WERI-Rb-1 (cell line): ENCODE data around the gene PTPN23.
A peak's percentile ranks its signal among the peaks of the same experiment; 100 is the strongest.

Experiments
- DNase-seq: peaks from one replicate; pipeline ENCODE4 v3.0.0-alpha.2; 2020
- H3K27ac ChIP-seq: fragments of 250-450 bp; sonication (Bioruptor Pico); 2 replicates; pipeline ENCODE4 v1.5.1; 2020; ENCODE audit warnings: mild to moderate bottlenecking, moderate library complexity
- H3K27me3 ChIP-seq: fragments of 250-450 bp; sonication (Bioruptor Pico); 2 replicates; pipeline ENCODE4 v1.5.1; 2021; ENCODE audit warnings: mild to moderate bottlenecking, low read depth, moderate library complexity; ENCODE audit not compliant: insufficient read depth, severe bottlenecking
- H3K36me3 ChIP-seq: fragments of 250-450 bp; sonication (Bioruptor Pico); 2 replicates; pipeline ENCODE4 v1.5.1; 2020; ENCODE audit warnings: mild to moderate bottlenecking, moderate library complexity
- H3K4me3 ChIP-seq: 2 replicates; pipeline ENCODE4 v1.5.1; 2011; ENCODE audit warnings: low read depth, mild to moderate bottlenecking, control low read depth, low read length
- H3K9me3 ChIP-seq: fragments of 250-450 bp; sonication (Bioruptor Pico); 2 replicates; pipeline ENCODE4 v1.5.1; 2021; ENCODE audit warnings: mild to moderate bottlenecking, moderate library complexity; ENCODE audit not compliant: severe bottlenecking
- TF ChIP-seq, protein P1 (sequence below): IDR thresholded peaks from 2 replicates; pipeline ENCODE4 v1.5.1; 2011; ENCODE audit warnings: low read depth, mild to moderate bottlenecking, control low read depth, inconsistent platforms, low read length

The PTPN23 gene

DNA sequence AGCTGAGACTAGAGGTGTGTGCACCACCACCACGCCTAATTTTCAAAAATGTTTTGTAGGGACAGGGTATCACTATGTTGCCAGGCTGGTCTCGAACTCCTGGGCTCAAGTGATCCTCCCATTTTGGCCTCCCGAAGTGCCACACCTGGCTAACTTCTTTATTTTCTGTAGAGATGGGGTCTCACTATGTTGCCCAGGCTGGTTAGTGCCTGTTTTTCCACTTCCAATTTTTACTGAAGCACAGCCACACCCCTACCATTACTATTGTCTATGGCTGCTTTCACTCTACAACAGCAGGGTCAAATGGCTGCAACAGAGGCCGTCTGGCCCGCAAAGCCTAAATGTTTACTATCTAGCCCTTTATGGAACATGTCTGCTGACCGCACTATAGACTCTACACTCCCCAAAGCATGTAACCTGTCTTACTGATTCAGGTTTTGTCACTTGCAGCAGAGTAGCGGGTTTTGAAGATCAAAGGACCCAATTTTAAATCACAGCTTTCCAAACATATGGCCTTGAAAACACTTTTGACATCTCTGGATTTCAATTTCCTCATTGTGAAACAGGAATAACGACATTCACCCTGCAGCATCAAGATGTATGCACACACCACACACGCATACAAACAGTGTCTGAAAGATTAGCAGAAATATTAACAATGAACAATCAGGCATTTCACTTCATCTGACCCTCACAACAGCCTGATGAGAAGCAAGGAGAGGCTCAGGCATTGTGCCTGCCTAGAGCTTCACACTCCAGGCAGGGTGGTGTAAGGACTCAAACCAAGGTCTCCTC is 48.9 kb downstream of the PTPN23 start:
- no peak overlapping the region for H3K4me3 ChIP-seq
- DNase-seq: no peak
- TF ChIP-seq, protein P1, sequence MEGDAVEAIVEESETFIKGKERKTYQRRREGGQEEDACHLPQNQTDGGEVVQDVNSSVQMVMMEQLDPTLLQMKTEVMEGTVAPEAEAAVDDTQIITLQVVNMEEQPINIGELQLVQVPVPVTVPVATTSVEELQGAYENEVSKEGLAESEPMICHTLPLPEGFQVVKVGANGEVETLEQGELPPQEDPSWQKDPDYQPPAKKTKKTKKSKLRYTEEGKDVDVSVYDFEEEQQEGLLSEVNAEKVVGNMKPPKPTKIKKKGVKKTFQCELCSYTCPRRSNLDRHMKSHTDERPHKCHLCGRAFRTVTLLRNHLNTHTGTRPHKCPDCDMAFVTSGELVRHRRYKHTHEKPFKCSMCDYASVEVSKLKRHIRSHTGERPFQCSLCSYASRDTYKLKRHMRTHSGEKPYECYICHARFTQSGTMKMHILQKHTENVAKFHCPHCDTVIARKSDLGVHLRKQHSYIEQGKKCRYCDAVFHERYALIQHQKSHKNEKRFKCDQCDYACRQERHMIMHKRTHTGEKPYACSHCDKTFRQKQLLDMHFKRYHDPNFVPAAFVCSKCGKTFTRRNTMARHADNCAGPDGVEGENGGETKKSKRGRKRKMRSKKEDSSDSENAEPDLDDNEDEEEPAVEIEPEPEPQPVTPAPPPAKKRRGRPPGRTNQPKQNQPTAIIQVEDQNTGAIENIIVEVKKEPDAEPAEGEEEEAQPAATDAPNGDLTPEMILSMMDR: no peak
- H3K9me3 ChIP-seq: no peaks in the 10 kb centered on the region
- H3K27ac ChIP-seq: peak overlapping the region; percentile 66
- H3K27me3 ChIP-seq: no peaks in the 10 kb centered on the region
- peaks cover 48% of the 10 kb centered on the region for H3K36me3 ChIP-seq

DNA sequence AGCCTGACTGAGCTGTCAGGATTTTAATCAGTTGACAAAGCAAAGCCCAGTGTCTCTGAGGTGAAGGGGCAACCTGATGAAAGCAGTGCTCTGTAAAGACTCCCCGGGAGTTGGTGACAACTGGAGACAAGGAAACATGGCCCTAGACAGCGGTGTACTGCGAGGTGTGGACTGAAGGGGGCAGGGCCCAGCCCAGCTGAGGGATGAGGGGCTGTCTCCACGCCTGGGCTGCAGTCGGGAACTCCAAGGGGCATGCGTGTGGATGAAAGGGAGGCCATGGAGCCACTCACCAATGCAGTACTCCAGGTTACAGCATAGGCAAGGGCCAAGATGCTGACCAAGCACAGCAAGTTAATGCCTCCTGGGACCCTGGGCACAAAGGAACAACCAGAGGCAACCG is 49.8 kb downstream of the PTPN23 start:
- H3K27ac ChIP-seq: peak overlapping the region; percentile 66
- TF ChIP-seq, protein P1: peak; percentile 43
- H3K4me3 ChIP-seq: no peak overlapping the region
- no peaks in the 10 kb centered on the region for H3K9me3 ChIP-seq
- no peaks in the 10 kb centered on the region for H3K27me3 ChIP-seq
- DNase-seq: no peak
- H3K36me3 ChIP-seq: peaks cover 50% of the 10 kb centered on the region

DNA sequence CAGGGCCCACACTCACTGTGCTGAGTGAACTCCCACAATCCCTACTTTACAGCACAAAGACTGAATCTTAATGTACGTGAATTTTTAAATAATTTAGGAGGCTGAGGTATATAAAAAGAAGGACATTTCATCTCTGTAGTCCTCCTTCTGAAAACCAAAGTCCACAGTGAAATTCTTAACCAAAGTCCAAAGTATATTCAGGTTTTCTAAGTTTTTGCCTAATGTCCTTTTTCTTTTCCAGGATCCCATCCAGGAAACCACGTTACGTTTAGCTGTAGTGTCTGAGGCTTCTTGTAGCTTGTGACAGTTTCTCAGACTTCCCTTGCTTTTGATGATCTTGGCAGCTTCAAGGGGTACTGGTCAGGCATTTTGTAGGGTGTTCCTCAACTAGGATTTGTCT is 50.4 kb downstream of the PTPN23 start:
- Histone ChIP-seq H3K4me3 (no peak overlapping the region), H3K27ac (peak overlapping the region; percentile 66; the same call in 1 of the 2 replicates), H3K36me3 (peaks cover 48% of the 10 kb centered on the region), H3K27me3 (no peaks in the 10 kb centered on the region), H3K9me3 (no peaks in the 10 kb centered on the region)
- TF ChIP-seq, protein P1: no peak
- no peak for DNase-seq

DNA sequence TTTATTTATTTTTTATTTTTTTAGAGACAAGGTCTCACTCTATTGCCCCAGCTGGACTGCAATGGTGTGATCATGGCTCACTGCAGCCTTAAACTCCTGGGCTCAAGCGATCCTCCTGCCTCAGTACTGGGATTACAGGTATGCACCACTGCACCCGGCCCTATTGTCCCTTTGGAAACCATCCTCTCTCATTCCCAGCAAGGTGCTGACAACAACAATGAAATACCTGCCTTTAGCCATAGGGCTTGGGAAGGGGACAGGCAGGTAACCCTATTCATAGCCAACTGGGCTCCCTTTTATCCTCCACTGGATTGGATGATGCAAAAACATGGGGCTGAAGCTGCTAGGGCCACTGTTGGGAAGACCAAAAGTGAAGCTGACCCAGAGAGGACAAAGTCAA is 51.9 kb downstream of the PTPN23 start:
- H3K36me3 ChIP-seq: peaks cover 39% of the 10 kb centered on the region
- no peaks in the 10 kb centered on the region for H3K27me3 ChIP-seq
- no peak overlapping the region for H3K4me3 ChIP-seq
- H3K27ac ChIP-seq: no peak overlapping the region
- DNase-seq: no peak
- TF ChIP-seq, protein P1: no peak
- H3K9me3 ChIP-seq: no peaks in the 10 kb centered on the region

DNA sequence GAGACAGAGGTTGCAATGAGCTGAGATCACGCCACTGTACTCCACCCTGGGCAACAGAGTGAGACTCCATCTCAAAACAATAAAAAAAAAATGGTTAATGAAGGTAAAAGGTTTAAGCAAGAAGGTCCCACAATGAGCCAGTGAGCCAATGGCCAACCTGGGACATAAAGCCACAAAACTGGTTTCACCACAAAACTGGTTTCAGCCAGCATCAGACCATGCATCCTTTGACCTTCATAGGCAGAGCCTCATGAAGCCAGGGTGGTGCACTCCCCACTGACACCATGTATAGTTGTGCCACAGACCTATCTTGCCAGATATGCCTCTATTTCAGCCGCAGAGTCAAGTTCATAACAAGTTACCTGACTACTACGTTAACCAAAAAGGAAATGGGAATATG is 53.0 kb downstream of the PTPN23 start:
- Histone ChIP-seq H3K27ac (no peak overlapping the region), H3K27me3 (no peaks in the 10 kb centered on the region), H3K4me3 (no peak overlapping the region), H3K9me3 (no peaks in the 10 kb centered on the region), H3K36me3 (peaks cover 41% of the 10 kb centered on the region)
- DNase-seq: no peak
- TF ChIP-seq, protein P1: no peak

DNA sequence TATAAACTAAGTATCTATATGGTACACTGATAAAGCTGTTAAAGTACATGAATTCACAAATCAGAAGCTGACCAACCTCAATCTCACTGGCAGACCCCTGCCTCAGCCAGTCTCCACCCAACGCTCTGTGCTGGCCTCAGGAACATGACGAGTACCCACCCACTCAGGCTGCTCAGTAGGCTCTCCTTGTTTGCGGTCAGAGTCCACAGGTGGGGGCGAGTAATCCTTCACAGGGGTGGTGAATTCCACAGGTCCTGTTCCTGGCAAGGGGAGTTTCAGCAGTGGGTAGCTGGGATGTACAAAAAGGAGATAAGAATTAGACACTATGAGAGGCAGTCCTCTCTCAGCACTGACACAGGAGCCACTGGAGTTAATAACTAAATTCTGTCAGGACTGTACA is 54.0 kb downstream of the PTPN23 start:
- no peaks in the 10 kb centered on the region for H3K9me3 ChIP-seq
- no peaks in the 10 kb centered on the region for H3K27me3 ChIP-seq
- no peak overlapping the region for H3K27ac ChIP-seq
- DNase-seq: no peak
- TF ChIP-seq, protein P1: no peak
- H3K36me3 ChIP-seq: peaks cover 51% of the 10 kb centered on the region
- H3K4me3 ChIP-seq: no peak overlapping the region
